Chondrocyte (in vitro differentiated cells): ENCODE data around the gene TNIK. TPM values are rescaled to one million over a fixed set of nuclear protein-coding genes. Genes with fewer than 3 reads are reported as not detected.

Source experiments
- DNase-seq: peaks from one replicate; pipeline ENCODE4 v3.0.0; 2021; ENCODE audit warnings: mixed read lengths, low spot score
- H3K27ac Mint-ChIP-seq: one replicate; pipeline ENCODE4 v1.8.0; 2021; ENCODE audit warnings: mild to moderate bottlenecking, moderate library complexity, mixed read lengths; ENCODE audit not compliant: unreplicated experiment
- H3K27me3 Mint-ChIP-seq: 2 replicates; pipeline ENCODE4 v1.8.0; 2021; ENCODE audit warnings: low read depth, mixed read lengths
- H3K36me3 Mint-ChIP-seq: 2 replicates; pipeline ENCODE4 v1.8.0; 2021; ENCODE audit warnings: low read depth, mixed read lengths
- H3K4me1 Mint-ChIP-seq: 2 replicates; pipeline ENCODE4 v1.8.0; 2021; ENCODE audit warnings: low read depth, mild to moderate bottlenecking, mixed read lengths
- H3K4me3 Mint-ChIP-seq: one replicate; pipeline ENCODE4 v1.8.0; 2021; ENCODE audit warnings: mild to moderate bottlenecking, moderate library complexity, mixed read lengths; ENCODE audit not compliant: unreplicated experiment
- H3K9me3 Mint-ChIP-seq: 2 replicates; pipeline ENCODE4 v1.8.0; 2021; ENCODE audit warnings: low read depth, mixed read lengths
- CTCF ChIP-seq: fragments of 200-600 bp; sonication (generic); IDR thresholded peaks from 2 replicates; pipeline ENCODE4 v1.5.0; 2021; ENCODE audit warnings: antibody characterized with exemption, mild to moderate bottlenecking, moderate library complexity
- total RNA-seq: library from RNA; stranded (reverse); gene quantifications from 3 replicates; pipeline ENCODE4 v1.2.1, GENCODE V29; 2021

TNIK gene
- total RNA-seq, 1 donor from 2014 or later, result 17.5 TPM

- TF ChIP-seq CTCF, result no peak
- H3K4me3 Mint-ChIP-seq, result no peak overlapping the region
- DNase-seq, result no peak
- H3K9me3 Mint-ChIP-seq, result no peaks in the 10 kb centered on the region
- H3K27me3 Mint-ChIP-seq, result no peaks in the 10 kb centered on the region
- no peaks in the 10 kb centered on the region for H3K4me1 Mint-ChIP-seq
- no peak overlapping the region for H3K27ac Mint-ChIP-seq
- no peaks in the 10 kb centered on the region for H3K36me3 Mint-ChIP-seq
These were observed 406.0 kb downstream of the TNIK start for GRCh38 chr3:171054231-171054630.

- H3K36me3 Mint-ChIP-seq, result no peaks in the 10 kb centered on the region
- DNase-seq, result no peak
- H3K27ac Mint-ChIP-seq, result no peak overlapping the region
- TF ChIP-seq CTCF, result peak; percentile 85
- no peaks in the 10 kb centered on the region for H3K27me3 Mint-ChIP-seq
- no peaks in the 10 kb centered on the region for H3K9me3 Mint-ChIP-seq
- H3K4me1 Mint-ChIP-seq, result peaks cover 7% of the 10 kb centered on the region
- H3K4me3 Mint-ChIP-seq, result no peak overlapping the region
These were observed 410.3 kb downstream of the TNIK start for GRCh38 chr3:171049861-171050444.

- Mint-ChIP-seq H3K27ac (no peak overlapping the region), H3K27me3 (no peaks in the 10 kb centered on the region), H3K4me1 (peaks cover 7% of the 10 kb centered on the region), H3K36me3 (no peaks in the 10 kb centered on the region), H3K9me3 (no peaks in the 10 kb centered on the region), H3K4me3 (no peak overlapping the region)
- no peak for DNase-seq
- TF ChIP-seq CTCF, result no peak
These were observed 413.4 kb downstream of the TNIK start for GRCh38 chr3:171046760-171047159.

DNA sequence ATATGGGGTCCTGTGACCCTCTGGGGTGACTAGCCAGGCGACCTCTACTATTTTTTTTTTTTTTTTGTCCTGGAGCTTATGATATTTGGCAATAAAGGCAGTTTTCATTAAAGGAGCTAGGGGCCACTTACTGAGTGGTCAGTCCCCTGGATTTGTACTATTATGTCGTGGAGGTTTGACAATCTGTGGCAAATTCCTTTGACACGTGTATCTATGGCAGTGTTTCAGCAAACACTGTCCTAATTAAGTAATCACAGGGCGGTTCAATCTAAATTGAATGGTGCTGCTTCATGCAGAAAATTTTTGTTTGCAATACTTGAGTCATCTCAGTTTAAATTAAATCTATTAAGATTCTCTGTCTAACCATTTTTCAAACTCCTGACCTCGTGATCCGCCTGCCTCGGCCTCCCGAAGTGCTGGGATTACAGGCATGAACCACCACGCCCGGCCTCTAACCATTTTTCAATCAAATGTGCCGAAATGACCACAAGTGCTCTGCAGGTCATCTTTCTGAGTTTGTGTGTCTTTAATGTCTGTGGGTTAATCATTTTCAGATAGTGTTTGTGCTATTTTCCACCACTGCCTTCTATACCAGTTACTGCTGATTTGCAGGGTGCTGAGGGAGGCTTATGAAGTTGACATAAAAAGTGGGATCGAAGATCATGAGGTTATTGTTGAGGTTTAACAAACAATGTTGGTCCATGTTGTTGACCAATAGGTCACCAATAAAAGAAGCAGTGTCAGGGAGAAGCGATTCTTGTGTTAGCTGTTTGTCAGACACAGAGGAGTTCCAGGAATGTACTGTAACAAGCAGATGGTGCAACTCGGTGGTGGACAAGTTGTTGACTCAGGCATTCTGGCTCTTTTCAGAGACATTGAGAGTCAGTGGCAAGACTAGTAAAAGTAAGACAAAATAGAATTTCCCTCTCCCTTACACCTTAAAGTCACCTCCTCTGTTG, 415.1 kb downstream of the TNIK start:
- no peaks in the 10 kb centered on the region for H3K27me3 Mint-ChIP-seq
- no peak for DNase-seq
- H3K4me1 Mint-ChIP-seq, result peaks cover 7% of the 10 kb centered on the region
- H3K9me3 Mint-ChIP-seq, result no peaks in the 10 kb centered on the region
- H3K36me3 Mint-ChIP-seq, result no peaks in the 10 kb centered on the region
- no peak overlapping the region for H3K27ac Mint-ChIP-seq
- no peak overlapping the region for H3K4me3 Mint-ChIP-seq
- TF ChIP-seq CTCF, result no peak

GRCh38 chr3:171044384-171044783, 415.8 kb downstream of the TNIK start:
- Mint-ChIP-seq H3K36me3 (no peaks in the 10 kb centered on the region), H3K9me3 (no peaks in the 10 kb centered on the region), H3K4me3 (no peak overlapping the region), H3K27me3 (no peaks in the 10 kb centered on the region), H3K27ac (no peak overlapping the region), H3K4me1 (peaks cover 7% of the 10 kb centered on the region)
- no peak for TF ChIP-seq CTCF
- DNase-seq, result no peak
